Stimulated activated CD4-positive, alpha-beta T cell treated with anti-CD3 and anti-CD28 coated beads, Interleukin-1b, Interleukin-23, amount 100 ng/mL, for 48 hours (primary cell): ENCODE measurements around the gene PLXDC2.

ENCODE experiments used
- DNase-seq: peaks from one replicate; pipeline ENCODE4 v3.0.0-alpha.2; 2020

Gene PLXDC2

DNA sequence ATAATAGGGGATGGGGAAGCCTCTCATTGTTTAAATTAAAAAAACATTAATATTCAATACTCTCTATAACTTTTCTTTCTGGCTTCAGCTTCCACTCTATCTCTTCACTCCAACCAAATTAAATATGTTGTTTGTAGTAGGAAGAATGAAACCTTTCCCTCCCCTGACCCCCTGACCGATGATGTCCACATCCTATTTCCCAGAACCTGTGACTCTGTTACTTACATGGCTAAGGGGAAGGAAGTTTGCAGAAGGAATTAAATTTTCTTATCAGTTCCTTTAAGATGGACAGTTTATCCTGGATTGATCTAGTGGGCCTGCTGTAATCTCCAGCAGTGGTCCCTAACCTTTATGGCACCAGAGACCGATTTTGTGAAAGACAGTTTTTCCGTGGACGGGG lies 130.0 kb downstream of the PLXDC2 start:
- DNase-seq = no peak

GRCh38 chr10:19946791-19947190 lies 130.6 kb downstream of the PLXDC2 start:
- no peak for DNase-seq

GRCh38 chr10:19947215-19947614 lies 131.0 kb downstream of the PLXDC2 start:
- no peak for DNase-seq

- DNase-seq = no peak
Measured at GRCh38 chr10:19947656-19948055, 131.4 kb downstream of the PLXDC2 start.

- DNase-seq = no peak
Measured at GRCh38 chr10:19952224-19953010, 136.2 kb downstream of the PLXDC2 start.

GRCh38 chr10:19954601-19955000 lies 138.4 kb downstream of the PLXDC2 start:
- DNase-seq = no peak

GRCh38 chr10:19956516-19957032 lies 140.3 kb downstream of the PLXDC2 start:
- no peak for DNase-seq

DNA sequence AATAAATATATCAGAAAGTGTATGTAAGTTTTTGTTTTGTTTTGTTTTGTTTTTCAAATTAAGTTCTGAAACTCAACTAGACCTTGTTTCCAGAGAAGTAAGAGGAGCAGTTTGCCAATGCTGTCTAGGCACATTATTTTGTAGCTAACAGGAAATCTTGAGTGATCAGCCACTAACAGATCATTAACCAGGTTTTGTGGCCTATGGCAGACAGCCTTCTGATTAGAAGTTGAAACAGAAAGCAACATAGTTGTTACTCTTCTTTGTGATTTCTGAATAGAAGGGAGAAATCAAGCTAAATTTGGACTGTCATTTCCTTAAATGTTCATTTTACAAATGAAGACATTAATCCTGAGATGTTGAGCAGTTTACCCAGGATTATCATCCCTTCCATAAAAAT lies 142.6 kb downstream of the PLXDC2 start:
- DNase-seq = no peak

DNA sequence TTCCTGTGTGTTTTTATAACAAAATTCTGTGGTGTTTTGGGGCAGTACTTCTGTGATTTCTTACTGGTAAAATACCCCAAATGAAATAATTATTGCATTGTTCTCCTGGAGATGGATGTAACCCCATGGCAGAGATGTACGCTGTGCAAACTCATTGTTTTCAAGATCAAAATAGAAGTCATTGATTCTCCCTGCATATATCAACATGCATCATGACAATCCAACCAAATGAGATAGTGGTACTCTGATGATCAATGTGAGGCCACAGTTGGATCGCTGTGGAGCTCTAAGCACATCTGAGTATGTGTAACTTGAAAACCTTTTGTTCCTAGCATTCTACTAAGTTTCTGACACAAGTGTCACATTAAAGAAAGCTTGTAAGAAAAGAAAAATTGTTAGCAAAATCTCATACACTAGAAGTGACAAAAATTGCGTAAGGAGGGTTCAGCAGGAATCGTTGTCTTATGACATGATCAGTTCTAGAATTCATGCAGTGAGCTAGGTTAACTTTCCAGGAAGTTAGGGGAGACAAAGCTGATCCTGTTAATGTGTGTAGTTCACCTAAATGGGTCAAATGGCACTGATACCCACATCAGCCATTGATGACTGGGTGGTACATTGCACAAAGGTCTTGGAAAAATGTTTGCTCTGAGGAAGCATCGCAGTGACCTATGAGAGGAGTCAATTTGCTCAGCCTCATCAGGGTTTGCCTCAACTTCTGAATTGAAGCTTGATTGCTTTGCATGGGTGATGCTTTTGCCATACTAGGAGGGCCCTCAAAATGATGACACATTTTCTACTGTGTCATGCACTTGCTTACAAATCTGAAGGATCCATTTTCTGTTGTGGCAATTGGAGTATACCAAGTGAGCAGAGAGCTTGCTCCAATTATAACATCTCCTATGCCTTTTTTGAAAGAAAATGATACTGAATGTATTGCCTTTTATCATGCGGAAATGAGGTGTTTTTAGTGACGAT lies 145.1 kb downstream of the PLXDC2 start:
- DNase-seq = no peak

GRCh38 chr10:19964625-19965024 lies 148.4 kb downstream of the PLXDC2 start:
- DNase-seq = no peak

DNA sequence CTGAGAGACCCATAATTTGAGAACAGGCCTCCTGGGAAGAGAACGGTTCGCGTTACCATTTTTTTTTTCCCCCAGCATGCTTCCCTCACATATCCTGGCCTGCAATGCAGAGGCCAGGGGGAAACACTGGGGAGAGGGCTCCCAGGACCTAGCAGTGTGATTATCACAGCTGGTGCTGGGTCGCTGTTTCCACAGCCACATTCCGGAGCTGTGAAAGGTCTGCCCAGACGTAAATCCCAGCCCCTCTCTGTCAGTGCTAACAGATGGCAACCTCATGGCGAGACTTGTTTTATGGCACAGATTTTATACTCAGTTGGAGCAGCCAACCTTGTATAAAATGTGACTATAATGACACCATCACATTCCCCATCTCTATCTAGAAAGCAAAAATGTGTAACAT lies 150.5 kb downstream of the PLXDC2 start:
- no peak for DNase-seq

GRCh38 chr10:19967981-19968380 lies 151.7 kb downstream of the PLXDC2 start:
- DNase-seq = no peak

DNA sequence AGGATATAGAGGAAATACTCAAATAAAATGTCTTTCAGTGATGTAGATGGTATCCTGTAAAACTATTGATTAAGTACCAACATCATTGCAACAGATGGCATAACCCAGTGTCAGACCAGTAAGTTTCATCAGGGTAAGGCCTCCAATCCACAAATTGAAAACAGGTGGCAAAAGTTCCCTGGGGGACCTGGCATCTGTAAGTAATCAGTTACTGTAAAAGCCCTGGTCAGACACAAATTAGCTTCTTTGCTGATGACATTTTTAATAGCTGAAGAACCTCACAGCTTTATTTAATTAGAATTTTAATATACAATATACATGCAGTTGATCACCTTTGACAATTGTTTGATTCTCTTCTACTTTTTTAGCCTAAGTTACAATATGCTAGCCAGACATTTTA lies 152.5 kb downstream of the PLXDC2 start:
- DNase-seq = no peak

- DNase-seq = no peak
Measured at GRCh38 chr10:19970256-19970655, 154.0 kb downstream of the PLXDC2 start.

- no peak for DNase-seq
Measured at GRCh38 chr10:19970717-19971116, 154.5 kb downstream of the PLXDC2 start.

DNA sequence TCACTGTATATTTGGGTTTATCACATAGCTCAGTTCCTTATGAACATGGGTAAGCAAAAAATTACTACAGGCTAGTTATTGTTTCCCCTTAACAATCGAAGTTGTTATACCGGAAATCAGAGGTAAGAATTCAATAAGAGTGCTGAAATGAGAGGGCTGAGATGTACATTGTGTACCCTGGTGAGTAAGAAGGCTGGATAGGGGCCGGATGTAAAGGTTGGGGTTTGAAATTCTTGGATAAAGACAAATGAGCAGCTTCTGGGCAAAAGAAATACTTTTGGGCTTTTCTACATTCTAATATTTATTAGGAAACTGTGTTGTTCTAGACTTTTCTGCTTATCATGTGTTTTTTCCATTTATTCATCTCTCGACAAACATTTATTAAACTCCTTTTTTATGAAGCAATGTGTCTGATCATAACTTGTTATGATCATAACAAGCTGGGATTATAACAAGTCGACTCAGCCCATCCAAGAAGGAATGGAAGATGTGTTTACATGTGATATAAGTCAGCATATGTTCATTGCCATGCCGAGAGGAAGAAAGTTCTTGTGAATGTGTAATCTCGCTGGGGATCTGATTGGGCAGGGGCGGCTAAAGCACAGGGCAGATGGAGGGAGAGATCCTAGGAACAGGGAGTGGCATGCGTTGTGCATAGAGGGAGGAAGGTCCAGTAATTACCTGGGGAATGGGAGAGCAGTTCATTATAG lies 155.3 kb downstream of the PLXDC2 start:
- DNase-seq = no peak

DNA sequence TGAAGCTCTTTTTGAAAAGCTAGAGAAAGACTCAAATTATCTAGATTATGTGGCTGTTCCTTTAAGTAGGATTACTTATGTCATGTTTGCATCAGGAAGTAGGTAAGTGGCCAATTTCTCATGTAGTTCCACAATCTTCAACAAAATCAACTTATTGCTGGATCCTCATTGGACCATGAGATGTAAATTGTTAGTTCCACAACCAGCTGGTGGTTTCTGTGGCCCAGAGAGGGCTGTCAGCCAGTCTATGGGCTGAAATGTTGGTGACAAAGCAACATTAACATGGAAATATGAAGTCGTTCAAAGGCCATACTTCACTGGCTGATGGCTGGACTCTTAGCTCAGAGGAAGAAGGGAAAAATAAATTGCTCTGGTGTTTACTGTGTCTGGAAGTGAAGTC lies 157.9 kb downstream of the PLXDC2 start:
- DNase-seq = no peak

- no peak for DNase-seq
Measured at GRCh38 chr10:19974554-19974953, 158.3 kb downstream of the PLXDC2 start.

DNA sequence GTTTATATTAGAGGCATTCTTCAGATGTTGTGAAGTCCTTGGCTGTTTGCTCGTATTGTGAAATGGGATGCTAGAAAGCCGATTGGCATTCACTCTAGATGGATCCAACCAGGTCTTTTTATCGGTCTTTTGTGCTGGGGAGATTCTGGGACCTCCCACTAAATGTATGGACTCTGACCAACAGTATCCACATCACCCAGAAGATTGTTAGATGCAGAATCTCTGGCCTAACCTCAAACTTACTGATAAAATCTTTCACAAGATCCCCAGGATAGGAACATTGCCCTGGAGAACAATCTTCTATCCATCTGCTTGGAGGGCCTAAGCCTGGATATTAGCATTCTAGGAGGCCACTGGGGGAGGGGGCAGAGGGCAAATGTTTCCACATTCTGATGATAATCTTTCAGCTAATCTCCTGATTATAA lies 160.9 kb downstream of the PLXDC2 start:
- no peak for DNase-seq

DNA sequence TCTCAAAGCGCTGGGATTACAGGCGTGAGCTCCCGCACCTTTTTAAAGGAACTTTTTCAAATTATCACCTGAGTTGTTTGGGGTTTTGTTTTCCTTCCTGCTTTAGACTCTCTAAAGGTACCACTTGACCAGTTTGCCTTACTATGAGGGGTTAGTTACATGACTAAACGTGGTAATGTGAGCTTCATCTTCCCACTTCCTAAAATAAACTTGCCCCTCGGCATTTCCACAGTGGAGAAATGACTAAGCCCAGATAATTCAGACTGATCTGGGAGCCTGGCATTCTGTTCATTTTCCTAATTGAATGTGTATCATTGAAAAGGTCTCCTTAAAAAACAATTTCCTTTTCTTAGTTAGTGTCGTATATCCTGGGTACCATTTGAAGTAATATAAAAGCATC lies 163.4 kb downstream of the PLXDC2 start:
- no peak for DNase-seq

GRCh38 chr10:19983880-19984565 lies 167.8 kb downstream of the PLXDC2 start:
- DNase-seq = no peak

GRCh38 chr10:19985745-19986144 lies 169.5 kb downstream of the PLXDC2 start:
- DNase-seq = no peak
